ENCODE results near the gene DMRTA1. TPM values are rescaled to one million over a fixed set of nuclear protein-coding genes. Genes with fewer than 3 reads are reported as not detected.
"Not testable (repeated sequence)": the region's sequence is repeated elsewhere in the genome, so short reads cannot be mapped to it uniquely, and the experiment has no call there.

The DMRTA1 gene
- total RNA-seq, 1 experiment from 2014 or later = 2.8 TPM

GRCh38 chr9:22463205-22463604 lies 16.6 kb downstream of the DMRTA1 start:
- no peak overlapping the region for H3K4me3 Mint-ChIP-seq (ENCODE audit: low read depth, unreplicated experiment)
- intact Hi-C loops (cut with micrococcal nuclease; ENCODE audit: unreplicated experiment) = no loop called here
- no peaks in the 10 kb centered on the region for H3K27me3 Mint-ChIP-seq (ENCODE audit: unreplicated experiment)
- no peak for TF ChIP-seq CTCF (IDR thresholded peaks at IDR 0.05; ENCODE audit: unreplicated experiment)
- no peaks in the 10 kb centered on the region for H3K36me3 Mint-ChIP-seq (ENCODE audit: insufficient read depth, unreplicated experiment)
- no TSS peak for BruUV-seq (replicated peaks)
- DNase-seq = no peak
- no peak overlapping the region for H3K27ac Mint-ChIP-seq (ENCODE audit: unreplicated experiment)
- H3K4me1 Mint-ChIP-seq (ENCODE audit: low read depth, unreplicated experiment) = peaks cover 8% of the 10 kb centered on the region
- no peaks in the 10 kb centered on the region for H3K9me3 Mint-ChIP-seq (ENCODE audit: low read depth, unreplicated experiment)
- CTCF ChIA-PET = no interaction called here

GRCh38 chr9:22469928-22470544 lies 23.4 kb downstream of the DMRTA1 start:
- no peaks in the 10 kb centered on the region for H3K36me3 Mint-ChIP-seq (ENCODE audit: insufficient read depth, unreplicated experiment)
- intact Hi-C loops (cut with micrococcal nuclease; ENCODE audit: unreplicated experiment) = no loop called here
- no peak overlapping the region for H3K4me3 Mint-ChIP-seq (ENCODE audit: low read depth, unreplicated experiment)
- no peak overlapping the region for H3K27ac Mint-ChIP-seq (ENCODE audit: unreplicated experiment)
- no peaks in the 10 kb centered on the region for H3K27me3 Mint-ChIP-seq (ENCODE audit: unreplicated experiment)
- peak; percentile 44 for DNase-seq
- no peaks in the 10 kb centered on the region for H3K9me3 Mint-ChIP-seq (ENCODE audit: low read depth, unreplicated experiment)
- no TSS peak for BruUV-seq (replicated peaks)
- H3K4me1 Mint-ChIP-seq (ENCODE audit: low read depth, unreplicated experiment) = no peaks in the 10 kb centered on the region
- CTCF ChIA-PET = interaction anchor here (0.7 to 1.1 kb wide), 2 partner anchors 16 to 163 kb away, joined by 3 to 5 read pairs; no protein-coding TSS in a partner anchor
- TF ChIP-seq CTCF (IDR thresholded peaks at IDR 0.05; ENCODE audit: unreplicated experiment) = peak; percentile 44

GRCh38 chr9:22481566-22481965 lies 34.9 kb downstream of the DMRTA1 start:
- H3K27ac Mint-ChIP-seq (ENCODE audit: unreplicated experiment) = no peak overlapping the region
- no peak overlapping the region for H3K4me3 Mint-ChIP-seq (ENCODE audit: low read depth, unreplicated experiment)
- TF ChIP-seq CTCF (IDR thresholded peaks at IDR 0.05; ENCODE audit: unreplicated experiment) = no peak
- CTCF ChIA-PET = no interaction called here
- H3K9me3 Mint-ChIP-seq (ENCODE audit: low read depth, unreplicated experiment) = no peaks in the 10 kb centered on the region
- H3K4me1 Mint-ChIP-seq (ENCODE audit: low read depth, unreplicated experiment) = no peaks in the 10 kb centered on the region
- H3K27me3 Mint-ChIP-seq (ENCODE audit: unreplicated experiment) = no peaks in the 10 kb centered on the region
- BruUV-seq (replicated peaks) = no TSS peak
- intact Hi-C loops (cut with micrococcal nuclease; ENCODE audit: unreplicated experiment) = no loop called here
- no peaks in the 10 kb centered on the region for H3K36me3 Mint-ChIP-seq (ENCODE audit: insufficient read depth, unreplicated experiment)
- no peak for DNase-seq

- no peaks in the 10 kb centered on the region for H3K27me3 Mint-ChIP-seq (ENCODE audit: unreplicated experiment)
- no peak for DNase-seq
- intact Hi-C loops (cut with micrococcal nuclease; ENCODE audit: unreplicated experiment) = no loop called here
- no peak overlapping the region for H3K27ac Mint-ChIP-seq (ENCODE audit: unreplicated experiment)
- no peak overlapping the region for H3K4me3 Mint-ChIP-seq (ENCODE audit: low read depth, unreplicated experiment)
- H3K4me1 Mint-ChIP-seq (ENCODE audit: low read depth, unreplicated experiment) = no peaks in the 10 kb centered on the region
- CTCF ChIA-PET = no interaction called here
- no peaks in the 10 kb centered on the region for H3K36me3 Mint-ChIP-seq (ENCODE audit: insufficient read depth, unreplicated experiment)
- TF ChIP-seq CTCF (IDR thresholded peaks at IDR 0.05; ENCODE audit: unreplicated experiment) = no peak
- no TSS peak for BruUV-seq (replicated peaks)
- no peaks in the 10 kb centered on the region for H3K9me3 Mint-ChIP-seq (ENCODE audit: low read depth, unreplicated experiment)
Measured at GRCh38 chr9:22483528-22484070, 37.0 kb downstream of the DMRTA1 start.

GRCh38 chr9:22496197-22496596 lies 49.6 kb downstream of the DMRTA1 start:
- H3K36me3 Mint-ChIP-seq (ENCODE audit: insufficient read depth, unreplicated experiment); H3K27ac Mint-ChIP-seq (ENCODE audit: unreplicated experiment); DNase-seq; H3K4me3 Mint-ChIP-seq (ENCODE audit: low read depth, unreplicated experiment); H3K4me1 Mint-ChIP-seq (ENCODE audit: low read depth, unreplicated experiment); BruUV-seq (replicated peaks); H3K9me3 Mint-ChIP-seq (ENCODE audit: low read depth, unreplicated experiment); intact Hi-C loops (cut with micrococcal nuclease; ENCODE audit: unreplicated experiment); CTCF ChIA-PET: not testable (repeated sequence)
- peaks cover 26% of the 10 kb centered on the region for H3K27me3 Mint-ChIP-seq (ENCODE audit: unreplicated experiment)
